ENCODE results near the gene RBM45.
"Not testable (repeated sequence)": the region's sequence is repeated elsewhere in the genome, so short reads cannot be mapped to it uniquely, and the experiment has no call there.

RBM45 gene

GRCh38 chr2:178109813-178110212 lies 2.4 kb upstream of the RBM45 start:
- DNase-seq, result no peak

GRCh38 chr2:178110681-178111080 lies 1.6 kb upstream of the RBM45 start:
- no peak for DNase-seq

- no peak for DNase-seq
Observed at GRCh38 chr2:178111743-178112142, 494 bp upstream of the RBM45 start.

GRCh38 chr2:178114462-178114861 lies 2.2 kb downstream of the RBM45 start:
- no peak for DNase-seq

- no peak for DNase-seq
Observed at GRCh38 chr2:178115271-178115670, 3.0 kb downstream of the RBM45 start.

GRCh38 chr2:178117725-178118124 lies 5.5 kb downstream of the RBM45 start:
- DNase-seq, result no peak

- DNase-seq, result no peak
Observed at GRCh38 chr2:178119179-178119922, 7.1 kb downstream of the RBM45 start.

GRCh38 chr2:178123163-178123562 lies 10.9 kb downstream of the RBM45 start:
- no peak for DNase-seq

- DNase-seq, result no peak
Observed at GRCh38 chr2:178125125-178125524, 12.9 kb downstream of the RBM45 start.

- no peak for DNase-seq
Observed at GRCh38 chr2:178125862-178126261, 13.6 kb downstream of the RBM45 start.

GRCh38 chr2:178128836-178129630 lies 16.8 kb downstream of the RBM45 start:
- no peak for DNase-seq

- no peak for DNase-seq
Observed at GRCh38 chr2:178136321-178137025, 24.2 kb downstream of the RBM45 start.

GRCh38 chr2:178142274-178143065 lies 30.2 kb downstream of the RBM45 start:
- DNase-seq, result no peak

- DNase-seq, result no peak
Observed at GRCh38 chr2:178143481-178143880, 31.2 kb downstream of the RBM45 start.

- no peak for DNase-seq
Observed at GRCh38 chr2:178152033-178152432, 39.8 kb downstream of the RBM45 start.

GRCh38 chr2:178152542-178152941 lies 40.3 kb downstream of the RBM45 start:
- DNase-seq, result no peak

GRCh38 chr2:178152977-178153376 lies 40.7 kb downstream of the RBM45 start:
- DNase-seq, result no peak

- not testable (repeated sequence) for DNase-seq
Observed at GRCh38 chr2:178153878-178154277, 41.6 kb downstream of the RBM45 start.

GRCh38 chr2:178155524-178155923 lies 43.3 kb downstream of the RBM45 start:
- no peak for DNase-seq

- no peak for DNase-seq
Observed at GRCh38 chr2:178157574-178157973, 45.3 kb downstream of the RBM45 start.

GRCh38 chr2:178159966-178160365 lies 47.7 kb downstream of the RBM45 start:
- DNase-seq, result no peak

GRCh38 chr2:178160601-178161000 lies 48.4 kb downstream of the RBM45 start:
- no peak for DNase-seq

GRCh38 chr2:178163395-178163794 lies 51.2 kb downstream of the RBM45 start:
- DNase-seq, result no peak

Data from CD4-positive, alpha-beta T cell treated with Interleukin-17A for 4 hours (primary cell).